Karpas-422 (cell line): ENCODE measurements around the gene MUC16. TPM values are rescaled to one million over a fixed set of nuclear protein-coding genes. Genes with fewer than 3 reads are reported as not detected.
A peak's percentile ranks its signal among the peaks of the same experiment; 100 is the strongest.

ENCODE experiments used
- DNase-seq: peaks from one replicate; pipeline ENCODE4 v3.0.0-alpha.2; 2015
- H2AFZ ChIP-seq: fragments of 200-600 bp; sonication (generic); 2 replicates; pipeline ENCODE4 v1.6.1; 2014; ENCODE audit warnings: antibody characterized with exemption, low read length, mixed read lengths
- H3K27ac ChIP-seq: fragments of 200-600 bp; sonication (generic); 2 replicates; pipeline ENCODE4 v1.5.1; 2014; ENCODE audit warnings: mild to moderate bottlenecking, low read length, moderate library complexity
- H3K27me3 ChIP-seq: fragments of 200-600 bp; sonication (generic); 2 replicates; pipeline ENCODE4 v1.6.1; 2014; ENCODE audit warnings: low read length, mixed read lengths
- H3K36me3 ChIP-seq: fragments of 200-600 bp; sonication (generic); 2 replicates; pipeline ENCODE4 v1.6.1; 2014; ENCODE audit warnings: low read length, mixed read lengths; ENCODE audit not compliant: insufficient read depth
- H3K4me1 ChIP-seq: fragments of 200-600 bp; sonication (generic); 2 replicates; pipeline ENCODE4 v1.6.1; 2014; ENCODE audit warnings: mild to moderate bottlenecking, low read length, mixed read lengths
- H3K4me2 ChIP-seq: fragments of 200-600 bp; sonication (generic); 2 replicates; pipeline ENCODE4 v1.6.1; 2014; ENCODE audit warnings: low read length, low read depth, mild to moderate bottlenecking; ENCODE audit not compliant: poor library complexity, severe bottlenecking
- H3K4me3 ChIP-seq: fragments of 200-600 bp; sonication (generic); 2 replicates; pipeline ENCODE4 v1.5.1; 2014; ENCODE audit warnings: mild to moderate bottlenecking, antibody characterized with exemption, low read length, mixed read lengths
- H3K79me2 ChIP-seq: fragments of 200-600 bp; sonication (generic); 2 replicates; pipeline ENCODE4 v1.6.1; 2014; ENCODE audit warnings: mild to moderate bottlenecking, low read length, mixed read lengths
- H3K9ac ChIP-seq: fragments of 200-600 bp; sonication (generic); 2 replicates; pipeline ENCODE4 v1.6.0; 2014; ENCODE audit warnings: low read length
- H3K9me2 ChIP-seq: fragments of 200-600 bp; sonication (generic), shearing (Covaris generic); replicated peaks from 2 replicates; pipeline ENCODE4 v1.6.0; 2014; ENCODE audit warnings: mild to moderate bottlenecking, low read length, moderate library complexity; ENCODE audit not compliant: insufficient read depth
- H3K9me3 ChIP-seq: fragments of 300-700, 200-600 bp; sonication (generic); 2 replicates; pipeline ENCODE4 v1.6.1; 2014; ENCODE audit warnings: low read length, mixed read lengths
- H4K20me1 ChIP-seq: fragments of 200-600 bp; sonication (generic); 2 replicates; pipeline ENCODE4 v1.6.1; 2014; ENCODE audit warnings: mild to moderate bottlenecking, antibody characterized with exemption, low read length, low read depth; ENCODE audit not compliant: insufficient read depth
- total RNA-seq: library from RNA; depleted of rRNA; stranded (reverse); fragments of >200 nt; shearing (Covaris generic); gene quantifications from 2 replicates; pipeline ENCODE4 v1.2.3, GENCODE V29; 2014; ENCODE audit warnings: low replicate concordance; rRNA removed

Gene MUC16
- total RNA-seq, 1 experiment from 2014 or later: not detected

DNA sequence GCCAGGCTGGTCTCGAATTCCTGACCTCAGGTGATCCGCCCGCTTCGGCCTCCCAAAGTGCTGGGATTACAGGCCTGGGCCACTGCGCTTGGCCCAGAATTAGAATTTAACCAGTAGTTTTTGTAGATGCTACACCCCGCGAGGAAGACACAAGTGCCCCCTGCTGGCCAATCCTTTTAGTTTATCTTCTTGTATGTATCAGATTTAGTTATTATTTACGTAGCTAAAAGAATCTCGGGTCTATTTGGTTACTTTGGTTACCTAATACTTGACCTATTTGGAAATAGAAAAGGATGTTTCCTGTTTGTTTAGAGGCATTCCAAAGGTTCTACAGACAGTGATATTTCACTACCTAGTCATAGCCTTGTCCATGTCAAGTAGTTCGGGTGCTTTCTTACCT lies 22.0 kb downstream of the MUC16 start:
- Histone ChIP-seq H3K4me3 (no peak overlapping the region), H3K9ac (no peak overlapping the region), H4K20me1 (no peaks in the 10 kb centered on the region), H3K9me3 (no peaks in the 10 kb centered on the region), H3K4me1 (no peaks in the 10 kb centered on the region), H2AFZ (no peak overlapping the region), H3K27ac (no peak overlapping the region), H3K27me3 (no peaks in the 10 kb centered on the region), H3K79me2 (no peaks in the 10 kb centered on the region), H3K9me2 (no peaks in the 10 kb centered on the region), H3K36me3 (no peaks in the 10 kb centered on the region), H3K4me2 (no peak overlapping the region)
- DNase-seq: peak; percentile 68

DNA sequence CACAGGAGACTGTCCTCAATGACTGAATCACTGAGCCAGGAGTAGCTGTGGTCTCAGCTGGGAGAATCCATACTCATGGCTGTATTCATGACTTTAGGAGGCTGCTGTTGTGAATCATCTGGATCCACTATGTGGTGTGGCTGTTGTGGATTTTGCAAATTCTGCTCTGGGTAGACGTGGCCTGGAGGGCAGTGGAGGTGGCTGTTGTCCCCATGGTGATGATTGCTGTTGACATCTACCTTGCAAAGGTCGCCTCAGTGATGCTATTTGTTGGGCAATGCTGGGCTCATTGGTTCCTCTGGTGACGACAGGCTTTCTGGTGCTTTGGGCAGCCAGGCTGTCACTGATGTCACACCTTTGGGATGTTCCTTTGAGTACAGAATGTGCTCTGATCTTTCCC lies 23.9 kb downstream of the MUC16 start:
- no peaks in the 10 kb centered on the region for H3K9me2 ChIP-seq
- no peaks in the 10 kb centered on the region for H3K4me1 ChIP-seq
- no peak overlapping the region for H3K27ac ChIP-seq
- H3K4me3 ChIP-seq: no peak overlapping the region
- H3K9ac ChIP-seq: no peak overlapping the region
- no peak overlapping the region for H3K4me2 ChIP-seq
- no peaks in the 10 kb centered on the region for H3K27me3 ChIP-seq
- no peak for DNase-seq
- no peaks in the 10 kb centered on the region for H3K36me3 ChIP-seq
- H4K20me1 ChIP-seq: no peaks in the 10 kb centered on the region
- H2AFZ ChIP-seq: no peak overlapping the region
- no peaks in the 10 kb centered on the region for H3K79me2 ChIP-seq
- H3K9me3 ChIP-seq: no peaks in the 10 kb centered on the region

DNA sequence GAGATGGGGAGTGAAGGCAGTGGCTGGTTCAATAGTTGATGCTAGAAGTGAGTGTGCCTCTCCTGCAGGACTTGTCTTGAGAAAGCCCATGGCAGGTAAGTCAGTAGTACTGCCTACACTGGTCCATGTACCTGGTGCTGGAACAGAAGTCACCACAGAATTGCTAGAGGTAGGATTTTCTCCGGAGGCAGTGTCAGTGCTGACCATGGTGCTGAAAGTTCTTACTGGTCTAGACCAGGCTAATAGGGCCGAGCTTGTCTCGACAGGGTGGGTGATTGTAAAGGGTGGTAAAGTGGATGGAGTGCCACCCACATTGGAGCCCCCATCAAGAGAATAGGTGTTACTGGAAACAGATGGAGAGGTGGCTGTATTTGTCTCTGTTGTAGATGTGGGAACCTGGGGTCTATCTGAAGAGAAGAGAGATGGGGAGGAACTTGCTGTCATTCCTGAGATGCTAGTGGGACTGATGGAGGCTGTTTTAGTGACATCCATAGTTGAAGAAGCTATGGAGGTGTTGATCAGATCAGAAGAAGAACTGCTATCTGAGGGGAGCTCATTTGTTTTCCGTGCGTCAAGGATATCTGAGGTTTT lies 36.6 kb downstream of the MUC16 start:
- Histone ChIP-seq H3K9me2 (no peaks in the 10 kb centered on the region; the same call in 1 of the 2 replicates), H4K20me1 (no peaks in the 10 kb centered on the region), H3K9ac (no peak overlapping the region), H2AFZ (no peak overlapping the region), H3K9me3 (no peaks in the 10 kb centered on the region), H3K36me3 (no peaks in the 10 kb centered on the region), H3K79me2 (no peaks in the 10 kb centered on the region), H3K4me1 (no peaks in the 10 kb centered on the region), H3K27ac (no peak overlapping the region), H3K4me3 (no peak overlapping the region), H3K27me3 (no peaks in the 10 kb centered on the region), H3K4me2 (no peak overlapping the region)
- peak; percentile 71 for DNase-seq

DNA sequence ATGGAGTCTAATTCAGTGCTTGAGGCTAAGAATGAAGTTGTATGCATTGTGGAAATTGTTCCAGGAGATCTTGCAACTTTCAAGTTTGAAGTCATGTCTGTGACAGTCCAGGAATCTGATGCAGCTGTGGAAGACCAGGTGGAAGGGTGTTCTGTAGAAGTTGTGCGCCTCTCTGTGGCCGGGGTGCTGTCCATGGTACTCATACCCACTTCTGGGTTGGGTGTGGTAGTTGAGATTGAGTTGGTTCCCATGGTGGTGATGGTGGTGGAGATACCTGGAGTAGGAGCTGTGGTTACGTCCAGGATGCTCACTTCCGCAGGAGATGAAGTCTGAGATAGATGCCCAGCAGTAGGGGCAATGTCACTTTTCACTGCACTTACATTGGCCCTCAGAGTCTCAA lies 44.3 kb downstream of the MUC16 start:
- H3K4me3 ChIP-seq: no peak overlapping the region
- no peaks in the 10 kb centered on the region for H3K4me1 ChIP-seq
- H3K36me3 ChIP-seq: no peaks in the 10 kb centered on the region
- H2AFZ ChIP-seq: no peak overlapping the region
- no peak overlapping the region for H3K27ac ChIP-seq
- H3K9me2 ChIP-seq: no peaks in the 10 kb centered on the region
- H3K79me2 ChIP-seq: no peaks in the 10 kb centered on the region
- DNase-seq: peak; percentile 52
- H3K9ac ChIP-seq: no peak overlapping the region
- no peak overlapping the region for H3K4me2 ChIP-seq
- no peaks in the 10 kb centered on the region; the same call in 1 of the 2 replicates for H4K20me1 ChIP-seq
- no peaks in the 10 kb centered on the region for H3K9me3 ChIP-seq
- no peaks in the 10 kb centered on the region for H3K27me3 ChIP-seq

Other genes starting within 250 kb of the MUC16 start
- 48.4 and 78.6 TPM in 2 replicates for gene ZNF558, start 178.1 kb downstream of the MUC16 start, total RNA-seq
- not detected in 2 replicates for gene MBD3L1, start 178.0 kb downstream of the MUC16 start, total RNA-seq
- gene OR1M1, start 76.7 kb upstream of the MUC16 start, total RNA-seq: not detected in 2 replicates
- not detected in 2 replicates for gene OR7G2, start 97.1 kb upstream of the MUC16 start, total RNA-seq
- not detected in 2 replicates for gene OR7G1, start 105.4 kb upstream of the MUC16 start, total RNA-seq
- gene OR7G3, start 116.5 kb upstream of the MUC16 start, total RNA-seq: not detected in 2 replicates
- 26.6 and 48.1 TPM in 2 replicates for gene ZNF317, start 130.0 kb upstream of the MUC16 start, total RNA-seq
- gene OR7D2, start 168.6 kb upstream of the MUC16 start, total RNA-seq: not detected in 2 replicates
- gene OR7D4, start 209.2 kb upstream of the MUC16 start, total RNA-seq: not detected in 2 replicates
- not detected in 2 replicates for gene OR7E24, start 240.5 kb upstream of the MUC16 start, total RNA-seq